BJ (cell line): ENCODE data around the gene NOL3. TPM values are rescaled to one million over a fixed set of nuclear protein-coding genes. Genes with fewer than 3 reads are reported as not detected.

Source experiments
- CTCF ChIA-PET: fragments of 350-600 bp; formaldehyde crosslinking; extraction: SDS; loops from one replicate; lab custom pipeline; 2021; ENCODE audit warnings: antibody characterized with exemption, inconsistent platforms; lab: Yijun Ruan, JAX
- POLR2A ChIA-PET: fragments of 300-600 bp; sonication (Branson Sonifier 250); formaldehyde crosslinking; extraction: SDS; loops from one replicate; lab custom pipeline; 2021; ENCODE audit warnings: antibody characterized with exemption; lab: Charles Lee
- DNase-seq: peaks from one replicate; pipeline ENCODE4 v3.0.0-alpha.2; 2011; ENCODE audit warnings: low read depth
- H3K27me3 ChIP-seq: 2 replicates; pipeline ENCODE4 v1.6.0; 2011; ENCODE audit warnings: low read length; ENCODE audit not compliant: control insufficient read depth, insufficient read depth
- H3K36me3 ChIP-seq: 2 replicates; pipeline ENCODE4 v1.5.1; 2011; ENCODE audit warnings: low read length; ENCODE audit not compliant: control insufficient read depth, insufficient read depth
- H3K4me3 ChIP-seq: 2 replicates; pipeline ENCODE4 v1.5.1; 2011; ENCODE audit warnings: low read depth, mild to moderate bottlenecking, control low read depth, low read length
- CTCF ChIP-seq: IDR thresholded peaks from 2 replicates; pipeline ENCODE4 v1.5.1; 2011; ENCODE audit warnings: low read depth, mild to moderate bottlenecking, control low read depth, inconsistent platforms, low read length, moderate library complexity; ENCODE audit not compliant: insufficient read depth
- polyA plus RNA-seq: library from polyadenylated mRNA; depleted of rRNA; stranded (reverse); fragments of >200 nt; gene quantifications from 2 replicates; pipeline ENCODE4 v1.2.3, GENCODE V29; 2011

Gene NOL3
- polyA plus RNA-seq, 1 experiment, result 14.7 TPM

DNA sequence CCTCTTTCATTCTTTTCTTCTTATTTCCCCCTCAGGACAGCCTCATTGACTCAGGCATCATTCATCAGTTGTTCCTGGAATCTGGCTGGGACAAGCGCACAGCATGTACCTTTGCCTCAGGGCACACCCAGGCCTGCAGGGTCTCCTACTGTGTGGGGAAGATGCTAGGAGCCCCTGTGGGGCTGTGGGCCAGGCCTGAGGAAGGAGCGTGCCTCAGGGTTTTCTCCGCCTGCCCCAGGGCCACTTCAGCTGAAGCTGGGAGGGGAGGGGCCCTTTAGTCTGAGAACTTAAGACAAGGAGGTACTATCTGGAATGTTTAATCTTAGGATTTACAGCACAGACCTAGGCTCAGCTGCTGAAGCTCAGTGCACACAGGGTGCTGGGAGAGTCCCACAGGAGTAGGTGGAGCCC, 36.5 kb downstream of the NOL3 start:
- TF ChIP-seq CTCF, result no peak
- Histone ChIP-seq H3K4me3 (no peak overlapping the region), H3K27me3 (no peaks in the 10 kb centered on the region), H3K36me3 (peaks cover 12% of the 10 kb centered on the region)
- no peak for DNase-seq
- POLR2A ChIA-PET, result no interaction called here
- CTCF ChIA-PET, result no interaction called here

- Histone ChIP-seq H3K36me3 (peaks cover 12% of the 10 kb centered on the region), H3K4me3 (no peak overlapping the region), H3K27me3 (no peaks in the 10 kb centered on the region)
- POLR2A ChIA-PET, result no interaction called here
- no peak for TF ChIP-seq CTCF
- DNase-seq, result peak; percentile 5
- CTCF ChIA-PET, result no interaction called here
Observed at GRCh38 chr16:67207249-67208091, 37.1 kb downstream of the NOL3 start.

- ChIA-PET POLR2A (no interaction called here), CTCF (interaction anchor here (0.8 to 1.6 kb wide), 3 partner anchors 10 to 187 kb away, joined by 3 to 10 read pairs (median 4); partner anchors contain the start of genes ELMO3 and NOL3)
- H3K4me3 ChIP-seq, result no peak overlapping the region
- H3K36me3 ChIP-seq, result peaks cover 8% of the 10 kb centered on the region
- no peak for DNase-seq
- H3K27me3 ChIP-seq, result no peaks in the 10 kb centered on the region
- TF ChIP-seq CTCF, result no peak
Observed at GRCh38 chr16:67208154-67208896, 38.0 kb downstream of the NOL3 start.

- POLR2A ChIA-PET, result interaction anchor here (0.6 kb wide), 1 partner anchor 742 kb away, joined by 3 read pairs; no protein-coding TSS in a partner anchor
- CTCF ChIA-PET, result interaction anchor here (0.8 to 1.6 kb wide), 2 partner anchors 11 to 12 kb away, joined by 3 to 10 read pairs; partner anchors contain the start of gene ELMO3
- no peak overlapping the region for H3K4me3 ChIP-seq
- no peaks in the 10 kb centered on the region for H3K27me3 ChIP-seq
- H3K36me3 ChIP-seq, result peaks cover 4% of the 10 kb centered on the region
- DNase-seq, result no peak
- TF ChIP-seq CTCF, result no peak
Observed at GRCh38 chr16:67209565-67209964, 39.2 kb downstream of the NOL3 start.
